Prostate gland (tissue), 2 donors: ENCODE data around the gene AOPEP.

Experiments
- POLR2A ChIP-seq: fragments of 450-650 bp; IDR thresholded peaks from one replicate; pipeline ENCODE4 v1.6.1; 2016; ENCODE audit warnings: antibody characterized with exemption, mild to moderate bottlenecking
- TF ChIP-seq, protein P1 (sequence below), 4 experiments: fragments of 200-600 bp in 2 of 4; fragments of 450-650 bp in 2 of 4; sonication (generic) in 2 of 4; IDR thresholded peaks; 1 replicate in 3 of 4; 2 replicates in 1 of 4; pipeline ENCODE4 v1.5.1; 2016 to 2019; ENCODE audit warnings: antibody characterized with exemption in 4 of 4, mild to moderate bottlenecking in 2 of 4, moderate library complexity in 2 of 4

DNA sequence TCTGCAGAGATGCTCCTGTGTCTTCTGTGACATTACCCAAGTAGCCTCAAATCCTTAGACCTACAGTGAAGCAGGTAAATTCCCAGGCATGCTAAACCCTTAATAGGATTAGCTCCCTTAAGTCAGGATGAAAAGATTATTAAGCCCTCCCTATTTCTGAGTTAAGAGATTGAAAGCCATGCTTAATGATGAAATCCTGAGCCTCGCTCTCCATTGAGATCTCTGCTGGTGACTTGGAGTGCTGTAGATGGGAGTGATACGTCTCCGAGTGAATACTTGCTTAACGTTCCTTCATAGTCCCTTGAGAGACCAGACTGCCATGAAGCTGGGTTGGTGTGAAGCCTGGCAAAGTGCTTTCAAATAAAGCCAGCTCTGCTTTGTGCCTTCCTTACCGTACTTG, 34.2 kb downstream of the AOPEP start:
- TF ChIP-seq POLR2A = no peak
- TF ChIP-seq, protein P1, sequence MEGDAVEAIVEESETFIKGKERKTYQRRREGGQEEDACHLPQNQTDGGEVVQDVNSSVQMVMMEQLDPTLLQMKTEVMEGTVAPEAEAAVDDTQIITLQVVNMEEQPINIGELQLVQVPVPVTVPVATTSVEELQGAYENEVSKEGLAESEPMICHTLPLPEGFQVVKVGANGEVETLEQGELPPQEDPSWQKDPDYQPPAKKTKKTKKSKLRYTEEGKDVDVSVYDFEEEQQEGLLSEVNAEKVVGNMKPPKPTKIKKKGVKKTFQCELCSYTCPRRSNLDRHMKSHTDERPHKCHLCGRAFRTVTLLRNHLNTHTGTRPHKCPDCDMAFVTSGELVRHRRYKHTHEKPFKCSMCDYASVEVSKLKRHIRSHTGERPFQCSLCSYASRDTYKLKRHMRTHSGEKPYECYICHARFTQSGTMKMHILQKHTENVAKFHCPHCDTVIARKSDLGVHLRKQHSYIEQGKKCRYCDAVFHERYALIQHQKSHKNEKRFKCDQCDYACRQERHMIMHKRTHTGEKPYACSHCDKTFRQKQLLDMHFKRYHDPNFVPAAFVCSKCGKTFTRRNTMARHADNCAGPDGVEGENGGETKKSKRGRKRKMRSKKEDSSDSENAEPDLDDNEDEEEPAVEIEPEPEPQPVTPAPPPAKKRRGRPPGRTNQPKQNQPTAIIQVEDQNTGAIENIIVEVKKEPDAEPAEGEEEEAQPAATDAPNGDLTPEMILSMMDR (IDR thresholded peaks at IDR 0.05) = no peak
